ENCODE results near the gene MRPS25. TPM values are rescaled to one million over a fixed set of nuclear protein-coding genes. Genes with fewer than 3 reads are reported as not detected.

Gene MRPS25
- total RNA-seq, 1 experiment from 2014 or later: 24.8 TPM

- no peak for DNase-seq (ENCODE audit: low spot score)
Measured at GRCh38 chr3:15083252-15083651, 18.1 kb upstream of the MRPS25 start.

- DNase-seq (ENCODE audit: low spot score): no peak
Measured at GRCh38 chr3:15081960-15082664, 17.0 kb upstream of the MRPS25 start.

- DNase-seq (ENCODE audit: low spot score): no peak
Measured at GRCh38 chr3:15079091-15079490, 14.0 kb upstream of the MRPS25 start.

DNA sequence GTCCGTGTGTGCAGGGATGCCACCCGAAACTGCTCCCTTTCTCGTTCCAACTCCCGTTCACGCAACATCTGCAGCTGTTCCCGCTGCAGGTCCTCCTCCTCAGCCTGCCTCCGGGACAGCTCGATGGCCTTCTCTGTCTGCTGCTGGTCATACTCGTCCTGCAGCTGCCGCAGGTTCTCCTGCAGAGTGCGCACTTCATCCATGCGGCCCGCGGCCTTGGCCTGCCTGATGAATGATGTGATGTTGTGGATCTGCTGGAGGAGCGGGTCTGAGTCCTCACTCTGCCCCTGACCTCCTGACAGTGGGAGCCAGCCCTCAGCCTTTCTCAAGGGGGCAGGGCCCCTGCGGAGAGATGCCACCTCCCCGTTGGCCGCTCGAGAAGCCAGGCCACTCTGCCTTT, 9.4 kb upstream of the MRPS25 start:
- DNase-seq (ENCODE audit: low spot score): no peak

DNA sequence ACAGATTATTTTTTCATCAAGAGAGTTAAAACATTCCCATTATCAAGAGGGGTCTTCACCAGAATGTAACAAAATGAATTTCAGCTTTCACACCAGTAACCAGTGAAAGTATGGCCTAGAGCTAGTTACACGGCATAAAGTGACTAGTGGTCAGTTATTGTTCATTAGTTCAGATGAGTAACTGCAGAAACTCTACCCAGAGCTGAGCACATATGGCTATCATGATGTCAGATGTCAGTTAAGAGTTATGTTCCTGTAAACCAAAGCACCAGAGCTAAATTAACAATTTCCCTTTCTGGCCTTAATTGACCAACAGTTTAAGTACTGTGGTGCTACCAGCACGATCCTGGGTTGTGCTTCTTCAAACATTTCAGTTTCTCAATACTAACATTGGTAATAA, 6.6 kb upstream of the MRPS25 start:
- no peak for DNase-seq (ENCODE audit: low spot score)

DNA sequence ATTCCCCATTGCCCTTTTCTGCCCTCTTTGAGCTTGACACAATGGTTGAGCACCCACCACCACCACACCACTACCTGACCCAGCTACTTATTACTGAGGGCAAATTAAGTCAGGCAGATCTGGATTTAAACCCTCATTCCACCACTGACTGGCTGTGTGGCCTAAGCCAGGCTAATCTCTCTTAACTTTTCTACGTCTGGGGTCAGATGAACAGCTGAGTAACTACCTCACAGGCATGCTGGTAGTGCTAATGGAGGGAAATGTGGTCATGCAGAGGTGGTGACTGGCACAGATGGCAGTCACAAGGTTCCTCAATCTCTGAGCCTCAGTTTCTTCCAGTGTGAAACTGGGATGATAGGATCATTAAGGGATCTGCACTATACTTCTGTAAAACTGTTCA, 4.3 kb upstream of the MRPS25 start:
- no peak for DNase-seq (ENCODE audit: low spot score)

- no peak for DNase-seq (ENCODE audit: low spot score)
Measured at GRCh38 chr3:15066467-15066866, 1.4 kb upstream of the MRPS25 start.

GRCh38 chr3:15065550-15066007, 464 bp upstream of the MRPS25 start:
- DNase-seq (ENCODE audit: low spot score): no peak

DNA sequence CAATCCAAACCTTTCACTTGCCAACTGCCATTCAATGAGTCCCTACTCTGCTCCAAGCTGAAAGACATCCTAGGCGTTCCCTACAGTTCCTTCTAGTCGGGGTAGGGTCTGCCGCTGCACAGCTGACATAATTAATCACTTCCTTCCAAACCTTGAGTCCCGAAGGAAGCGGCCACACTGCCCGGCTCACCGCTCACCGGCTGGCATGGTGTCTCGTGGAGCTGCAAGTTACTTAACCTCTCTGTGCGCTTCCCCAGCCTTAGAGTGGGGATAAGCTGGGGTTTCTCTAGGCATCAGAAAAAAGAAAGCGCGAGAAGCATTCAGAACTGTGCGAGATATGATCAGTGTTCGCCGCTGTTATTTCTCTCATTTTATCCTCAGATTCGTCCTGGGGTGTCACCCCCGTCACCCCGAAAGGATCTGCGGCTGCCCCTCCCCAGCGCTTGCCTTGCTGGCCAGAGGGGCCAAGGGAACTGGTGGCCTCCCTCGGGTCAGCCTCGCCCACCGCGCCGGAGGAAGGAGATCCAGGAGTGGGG, 748 bp downstream of the MRPS25 start:
- DNase-seq (ENCODE audit: low spot score): no peak

DNA sequence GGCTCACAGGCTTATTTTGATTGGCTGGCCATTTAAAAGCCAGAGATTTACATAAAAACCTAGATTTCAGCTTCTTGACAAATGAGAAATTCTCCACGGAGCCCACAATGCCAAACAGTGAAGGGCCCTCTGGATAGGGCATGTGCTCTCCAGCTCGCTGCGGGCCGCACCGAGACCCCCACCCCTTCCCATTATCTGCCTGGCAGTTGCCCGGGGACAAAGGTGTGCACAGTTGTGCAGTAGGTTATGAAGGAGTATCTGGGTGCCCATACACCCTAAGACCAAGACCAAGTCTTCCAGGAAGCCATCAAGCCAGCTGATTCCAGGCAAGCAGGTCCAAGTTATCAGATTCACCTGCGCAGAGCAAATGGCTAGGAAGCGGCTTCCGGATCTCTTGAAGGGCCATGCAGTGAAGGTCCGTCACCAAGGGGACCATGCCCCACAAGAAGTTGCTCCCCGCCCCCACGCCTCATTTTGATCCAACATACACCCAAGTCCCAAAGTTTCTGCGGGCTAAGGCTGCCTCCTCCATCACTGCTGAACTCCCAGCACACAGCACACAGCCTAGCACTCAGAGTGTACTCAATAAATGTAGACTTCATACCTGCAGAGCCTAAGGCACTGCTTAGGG, 1.3 kb downstream of the MRPS25 start:
- no peak for DNase-seq (ENCODE audit: low spot score)

DNA sequence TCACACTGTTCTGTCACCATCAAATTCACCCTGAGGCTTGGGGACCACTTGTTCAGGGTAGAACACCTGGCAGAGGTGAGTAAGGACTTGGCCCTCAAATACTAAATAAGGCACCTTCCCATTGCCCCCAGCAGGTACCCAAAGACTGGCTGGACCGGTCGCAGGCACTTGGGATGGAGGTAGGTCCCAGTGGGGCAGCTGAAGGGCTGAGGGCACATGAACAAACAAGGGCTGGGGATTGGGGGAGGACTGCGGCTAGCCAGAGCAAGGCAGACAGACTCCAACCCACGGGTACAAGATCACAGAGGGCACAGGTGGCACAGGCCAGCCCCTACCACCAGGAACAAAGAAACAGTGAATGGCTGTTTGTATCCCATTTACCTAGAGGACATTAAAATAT, 1.9 kb downstream of the MRPS25 start:
- DNase-seq (ENCODE audit: low spot score): no peak

DNA sequence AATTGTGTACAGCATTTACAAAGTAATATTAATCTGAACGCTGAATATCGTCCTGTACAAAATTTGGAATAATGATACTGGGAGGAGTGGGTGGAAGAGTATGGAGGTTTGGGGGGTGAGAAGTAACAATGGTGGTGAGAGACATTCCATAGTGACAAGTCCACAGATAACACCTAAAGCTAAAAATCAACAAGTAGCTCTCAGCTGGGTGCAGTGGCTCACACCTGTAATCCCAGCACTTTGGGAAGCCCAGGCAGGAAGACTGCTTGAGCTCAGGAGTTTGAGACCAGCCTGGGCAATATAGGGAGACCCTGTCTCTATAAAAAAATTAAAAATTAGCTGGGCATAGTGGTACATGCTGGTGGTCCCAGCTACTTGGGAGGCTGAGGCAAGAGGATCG, 5.1 kb downstream of the MRPS25 start:
- DNase-seq (ENCODE audit: low spot score): no peak

DNA sequence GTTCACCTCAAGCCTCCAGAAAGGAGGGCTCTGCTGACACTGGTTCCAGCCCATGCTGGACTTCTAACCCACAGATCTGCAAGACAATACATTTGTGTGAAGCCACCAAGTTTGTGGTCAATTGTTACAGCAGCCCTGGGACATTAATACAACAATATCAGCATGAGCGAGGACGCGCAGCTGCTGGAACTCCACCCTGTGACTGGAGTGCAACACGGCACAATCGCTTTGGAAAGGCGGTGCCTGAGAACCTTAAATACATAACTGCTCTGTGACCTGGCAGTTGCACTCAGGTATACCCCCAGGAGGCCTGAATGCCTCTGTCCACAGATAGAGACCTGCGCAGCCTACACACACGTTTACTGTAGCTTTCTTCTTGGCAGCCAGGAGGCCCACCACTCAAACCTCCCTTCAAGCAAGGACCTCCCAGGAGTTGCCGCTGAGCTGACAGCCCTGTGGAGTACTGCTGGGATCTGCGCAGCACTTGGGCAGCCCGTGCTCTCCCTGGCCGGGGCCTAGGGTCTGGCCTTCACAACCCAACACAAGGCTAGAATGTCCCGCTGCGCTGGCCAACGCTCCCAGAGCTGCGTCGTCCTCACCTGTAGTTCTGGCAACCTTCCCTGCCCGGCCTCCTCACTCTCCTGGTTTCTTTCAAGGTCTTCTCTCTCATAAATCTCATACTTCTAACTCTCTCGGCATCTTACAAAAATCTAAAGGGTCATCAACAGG, 8.3 kb downstream of the MRPS25 start:
- DNase-seq (ENCODE audit: low spot score): no peak

DNA sequence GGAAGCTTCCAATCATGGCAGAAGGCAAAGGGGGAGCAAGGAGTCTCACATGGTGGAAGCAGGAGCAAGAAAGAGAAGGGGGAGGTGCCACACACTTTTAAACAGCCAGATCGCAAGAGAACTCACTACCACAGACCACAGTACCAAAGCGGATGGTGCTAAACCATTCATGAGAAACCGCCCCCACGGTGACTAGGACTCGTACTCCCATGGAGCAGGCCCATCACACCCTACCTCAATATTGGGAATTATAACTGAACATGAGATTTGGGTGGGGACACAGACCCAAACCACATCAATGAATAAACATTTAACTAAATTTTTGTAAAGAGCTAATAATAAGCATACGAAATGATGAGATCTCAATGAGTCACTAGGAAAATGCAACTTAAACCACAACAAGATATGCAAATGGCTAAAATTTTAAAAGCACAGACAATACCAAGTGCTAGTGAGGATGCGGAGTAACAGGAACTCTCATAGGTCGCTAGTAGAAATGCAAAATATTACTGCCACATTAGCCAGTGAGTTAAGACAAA, 10.0 kb downstream of the MRPS25 start:
- peak; percentile 31 for DNase-seq (ENCODE audit: low spot score)

GRCh38 chr3:15053541-15053940, 11.6 kb downstream of the MRPS25 start:
- DNase-seq (ENCODE audit: low spot score): no peak

GRCh38 chr3:15052335-15053242, 12.5 kb downstream of the MRPS25 start:
- no peak for DNase-seq (ENCODE audit: low spot score)

- peak; percentile 49 for DNase-seq (ENCODE audit: low spot score)
Measured at GRCh38 chr3:15051531-15051930, 13.6 kb downstream of the MRPS25 start.

GRCh38 chr3:15050405-15051092, 14.6 kb downstream of the MRPS25 start:
- DNase-seq (ENCODE audit: low spot score): no peak

GRCh38 chr3:15049584-15049983, 15.5 kb downstream of the MRPS25 start:
- DNase-seq (ENCODE audit: low spot score): no peak

GRCh38 chr3:15045667-15046066, 19.4 kb downstream of the MRPS25 start:
- no peak for DNase-seq (ENCODE audit: low spot score)

DNA sequence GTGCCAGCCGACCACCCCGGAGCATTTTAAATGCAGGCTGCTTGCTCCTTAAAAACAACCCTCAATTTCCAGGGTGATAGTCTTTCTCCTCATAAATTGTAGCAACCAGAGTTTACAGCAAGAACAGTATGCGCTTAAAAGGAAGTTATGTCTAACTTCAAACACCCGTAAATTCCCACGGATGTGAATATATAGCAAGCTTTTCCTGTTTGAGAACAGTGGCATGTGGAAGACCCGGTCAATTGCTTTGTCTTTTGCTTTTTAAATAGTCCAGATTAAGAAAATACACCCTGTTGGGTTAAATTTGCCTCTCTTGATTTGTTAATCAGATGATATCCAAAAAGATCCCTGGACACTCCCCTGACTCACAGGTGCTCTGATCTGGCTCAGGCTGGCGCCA, 20.8 kb downstream of the MRPS25 start:
- no peak for DNase-seq (ENCODE audit: low spot score)
